ENCODE measurements around the gene PARVB. TPM values are rescaled to one million over a fixed set of nuclear protein-coding genes. Genes with fewer than 3 reads are reported as not detected.

Gene PARVB
- total and polyA plus RNA-seq, 9 of the 15 experiments (the other 6 are each of a cell fraction or from before 2014, with no cell fraction given): 1.1 to 59.2 (median 29.2) TPM

DNA sequence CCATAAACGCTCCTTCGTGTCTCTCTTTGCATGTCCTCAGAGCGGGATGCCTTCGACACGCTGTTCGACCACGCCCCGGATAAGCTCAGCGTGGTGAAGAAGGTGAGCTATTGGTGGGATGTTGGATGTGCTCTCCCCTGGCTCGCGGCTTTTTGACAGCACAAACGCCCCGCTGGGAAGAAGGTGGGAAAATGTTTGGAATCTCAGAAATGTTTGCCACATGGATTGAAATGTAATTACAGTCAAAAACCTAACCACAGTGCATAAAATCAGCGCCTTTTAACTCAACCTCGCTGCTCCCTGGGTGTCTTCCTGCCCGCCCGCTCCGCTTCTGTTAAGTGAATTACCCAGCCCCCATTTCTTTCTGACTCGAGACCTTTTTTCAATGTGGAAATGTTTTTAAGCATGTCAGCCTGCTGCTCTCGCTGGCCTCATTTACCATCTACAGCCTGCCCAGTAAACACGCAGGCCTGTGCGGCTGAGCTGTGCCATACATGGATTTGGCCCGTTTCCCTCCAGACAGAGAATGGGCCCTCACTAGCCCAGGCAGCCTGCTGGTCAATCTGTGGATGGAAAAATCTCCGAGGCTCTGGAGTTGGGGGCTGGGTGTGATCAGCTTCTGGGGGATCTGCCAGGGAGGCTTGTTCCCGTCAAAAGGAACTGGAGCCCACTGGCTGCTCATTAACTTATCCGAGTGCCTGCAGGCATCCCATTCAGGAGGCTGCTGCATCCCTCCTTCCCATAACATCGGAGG lies 123.9 kb downstream of the PARVB start (continued):
- TF ChIP-seq SREBF2 (CRISPR knock-in tag; IDR thresholded peaks at IDR 0.05) (no peak), ZNF140 (CRISPR knock-in tag; IDR thresholded peaks at IDR 0.05) (no peak), CAMTA2 (CRISPR knock-in tag; conservative IDR thresholded peaks at IDR 0.05) (no peak), NCOA1 (IDR thresholded peaks at IDR 0.05; ENCODE audit: low read depth) (no peak)
- TF ChIP-seq, protein P1, sequence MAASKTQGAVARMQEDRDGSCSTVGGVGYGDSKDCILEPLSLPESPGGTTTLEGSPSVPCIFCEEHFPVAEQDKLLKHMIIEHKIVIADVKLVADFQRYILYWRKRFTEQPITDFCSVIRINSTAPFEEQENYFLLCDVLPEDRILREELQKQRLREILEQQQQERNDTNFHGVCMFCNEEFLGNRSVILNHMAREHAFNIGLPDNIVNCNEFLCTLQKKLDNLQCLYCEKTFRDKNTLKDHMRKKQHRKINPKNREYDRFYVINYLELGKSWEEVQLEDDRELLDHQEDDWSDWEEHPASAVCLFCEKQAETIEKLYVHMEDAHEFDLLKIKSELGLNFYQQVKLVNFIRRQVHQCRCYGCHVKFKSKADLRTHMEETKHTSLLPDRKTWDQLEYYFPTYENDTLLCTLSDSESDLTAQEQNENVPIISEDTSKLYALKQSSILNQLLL (CRISPR knock-in tag; IDR thresholded peaks at IDR 0.05; ENCODE audit: borderline replicate concordance): no peak

DNA sequence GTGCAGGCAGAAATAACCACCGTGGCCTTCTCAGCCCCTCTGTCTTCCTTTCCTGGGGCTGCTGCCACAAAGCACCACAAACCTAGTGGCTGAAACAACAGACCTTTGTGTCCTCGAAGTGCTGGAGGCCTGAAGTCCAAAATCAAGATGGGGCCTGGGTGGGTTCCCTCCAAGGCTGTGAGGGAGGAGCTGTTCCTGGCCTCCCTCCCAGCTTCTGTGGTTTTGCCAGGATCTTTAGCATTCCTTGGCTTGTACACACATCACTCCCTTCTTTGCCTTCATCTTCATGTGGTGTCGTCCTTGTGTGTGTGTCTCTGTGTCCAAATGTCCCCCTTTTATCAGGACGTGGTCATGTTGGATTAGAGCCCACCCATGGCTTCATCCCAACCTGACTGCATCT lies 127.6 kb downstream of the PARVB start:
- WGBS (ENCODE audit: insufficient coverage, low coverage, missing lambda C conversion rate): 52% methylated on average over 2 of the region's 4 CpGs
- intact Hi-C loops (cut with micrococcal nuclease): no loop called here
- in situ Hi-C loops (cut with MboI): no loop called here
- Histone ChIP-seq H3K9me1 (ENCODE audit: control insufficient read depth, insufficient read depth, low read length) (peaks cover under 1% of the 10 kb centered on the region), H3K9me3 (replicated peaks; ENCODE audit: control insufficient read depth, insufficient read depth, low read depth, low read length) (no peaks in the 10 kb centered on the region), H3K9ac (ENCODE audit: insufficient read depth in 1 of 2, low read depth in 2 of 2, low read length in 2 of 2) (no peak overlapping the region), H2AFZ (ENCODE audit: low read depth, low read length) (no peak overlapping the region), H3K36me3 (ENCODE audit: control insufficient read depth, insufficient read depth, low read length) (0 out of 3 replicates have a peak, but pooled peaks cover 5% of the 10 kb centered on the region), H3K27me3 (ENCODE audit: control insufficient read depth in 2 of 2, insufficient read depth in 2 of 2, low read length in 2 of 2) (no peaks in the 10 kb centered on the region), H3K27ac (ENCODE audit: extremely low read depth, low read depth, low read length) (no peak overlapping the region), H3K4me1 (replicated peaks in 1 of 2; ENCODE audit: control insufficient read depth in 2 of 2, insufficient read depth in 2 of 2, low read length in 2 of 2) (peaks cover 0 to 1% of the 10 kb centered on the region in 2 experiments; a peak in 2 of 5 replicates), H4K20me1 (replicated peaks; ENCODE audit: control insufficient read depth, insufficient read depth, low read length) (no peaks in the 10 kb centered on the region), H3K4me3 (no peak overlapping the region), H3K4me2 (ENCODE audit: insufficient read depth, low read length) (no peak overlapping the region), H3K79me2 (ENCODE audit: control insufficient read depth, insufficient read depth, low read length) (no peaks in the 10 kb centered on the region)
- ATAC-seq (no peak), FAIRE-seq (no peak), DNase-seq (ENCODE audit: extremely low read depth in 1 of 4, low spot score in 3 of 4) (no peak)
- ChIA-PET CTCF (ENCODE audit: low intra/inter-chr PET ratio) (interaction anchor here (0.6 kb wide), 1 partner anchor 476 kb away, joined by 3 read pairs; no protein-coding TSS in a partner anchor), POLR2A (no interaction called here)
- BruUV-seq (replicated peaks): no TSS peak
- TF ChIP-seq, protein P2, sequence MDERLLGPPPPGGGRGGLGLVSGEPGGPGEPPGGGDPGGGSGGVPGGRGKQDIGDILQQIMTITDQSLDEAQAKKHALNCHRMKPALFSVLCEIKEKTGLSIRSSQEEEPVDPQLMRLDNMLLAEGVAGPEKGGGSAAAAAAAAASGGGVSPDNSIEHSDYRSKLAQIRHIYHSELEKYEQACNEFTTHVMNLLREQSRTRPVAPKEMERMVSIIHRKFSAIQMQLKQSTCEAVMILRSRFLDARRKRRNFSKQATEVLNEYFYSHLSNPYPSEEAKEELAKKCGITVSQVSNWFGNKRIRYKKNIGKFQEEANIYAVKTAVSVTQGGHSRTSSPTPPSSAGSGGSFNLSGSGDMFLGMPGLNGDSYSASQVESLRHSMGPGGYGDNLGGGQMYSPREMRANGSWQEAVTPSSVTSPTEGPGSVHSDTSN (CRISPR knock-in tag; IDR thresholded peaks at IDR 0.05; ENCODE audit: low read depth): no peak
- TF ChIP-seq, protein P2 (tag; conservative IDR thresholded peaks at IDR 0.05; ENCODE audit: low read depth): no peak
- TF ChIP-seq, protein P3, sequence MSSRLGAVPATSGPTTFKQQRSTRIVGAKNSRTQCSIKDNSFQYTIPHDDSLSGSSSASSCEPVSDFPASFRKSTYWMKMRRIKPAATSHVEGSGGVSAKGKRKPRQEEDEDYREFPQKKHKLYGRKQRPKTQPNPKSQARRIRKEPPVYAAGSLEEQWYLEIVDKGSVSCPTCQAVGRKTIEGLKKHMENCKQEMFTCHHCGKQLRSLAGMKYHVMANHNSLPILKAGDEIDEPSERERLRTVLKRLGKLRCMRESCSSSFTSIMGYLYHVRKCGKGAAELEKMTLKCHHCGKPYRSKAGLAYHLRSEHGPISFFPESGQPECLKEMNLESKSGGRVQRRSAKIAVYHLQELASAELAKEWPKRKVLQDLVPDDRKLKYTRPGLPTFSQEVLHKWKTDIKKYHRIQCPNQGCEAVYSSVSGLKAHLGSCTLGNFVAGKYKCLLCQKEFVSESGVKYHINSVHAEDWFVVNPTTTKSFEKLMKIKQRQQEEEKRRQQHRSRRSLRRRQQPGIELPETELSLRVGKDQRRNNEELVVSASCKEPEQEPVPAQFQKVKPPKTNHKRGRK (tag; IDR thresholded peaks at IDR 0.05): no peak
- TF ChIP-seq, protein P4, sequence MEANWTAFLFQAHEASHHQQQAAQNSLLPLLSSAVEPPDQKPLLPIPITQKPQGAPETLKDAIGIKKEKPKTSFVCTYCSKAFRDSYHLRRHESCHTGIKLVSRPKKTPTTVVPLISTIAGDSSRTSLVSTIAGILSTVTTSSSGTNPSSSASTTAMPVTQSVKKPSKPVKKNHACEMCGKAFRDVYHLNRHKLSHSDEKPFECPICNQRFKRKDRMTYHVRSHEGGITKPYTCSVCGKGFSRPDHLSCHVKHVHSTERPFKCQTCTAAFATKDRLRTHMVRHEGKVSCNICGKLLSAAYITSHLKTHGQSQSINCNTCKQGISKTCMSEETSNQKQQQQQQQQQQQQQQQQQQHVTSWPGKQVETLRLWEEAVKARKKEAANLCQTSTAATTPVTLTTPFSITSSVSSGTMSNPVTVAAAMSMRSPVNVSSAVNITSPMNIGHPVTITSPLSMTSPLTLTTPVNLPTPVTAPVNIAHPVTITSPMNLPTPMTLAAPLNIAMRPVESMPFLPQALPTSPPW (CRISPR knock-in tag; IDR thresholded peaks at IDR 0.05): no peak
- no peak for TF ChIP-seq ILF3 (IDR thresholded peaks at IDR 0.05; ENCODE audit: borderline replicate concordance)
- TF ChIP-seq EWSR1 (IDR thresholded peaks at IDR 0.05; ENCODE audit: borderline replicate concordance, low read depth, partially characterized antibody): no peak
- no peak for TF ChIP-seq TAF15 (IDR thresholded peaks at IDR 0.05; ENCODE audit: low read depth, low read length)
- no peak for TF ChIP-seq ZBED1 (IDR thresholded peaks at IDR 0.05)
